ENCODE results near the gene COX8A. TPM values are rescaled to one million over a fixed set of nuclear protein-coding genes. Genes with fewer than 3 reads are reported as not detected.
A peak's percentile ranks its signal among the peaks of the same experiment; 100 is the strongest.

Gene COX8A
- total RNA-seq, 1 donor from 2014 or later = 389 TPM

GRCh38 chr11:64021757-64022093 lies 47.3 kb downstream of the COX8A start:
- peak overlapping the region; percentile 50 for H3K27ac Mint-ChIP-seq (ENCODE audit: unreplicated experiment)
- H3K4me1 Mint-ChIP-seq = peaks cover 31% of the 10 kb centered on the region
- H3K36me3 Mint-ChIP-seq (ENCODE audit: low read depth) = no peaks in the 10 kb centered on the region
- H3K27me3 Mint-ChIP-seq (ENCODE audit: low read depth) = peaks cover 5% of the 10 kb centered on the region
- H3K9me3 Mint-ChIP-seq = no peaks in the 10 kb centered on the region
- DNase-seq (ENCODE audit: low read depth, low spot score) = no peak
- H3K4me3 Mint-ChIP-seq = no peak overlapping the region
- no peak for TF ChIP-seq CTCF (conservative IDR thresholded peaks at IDR 0.05)

GRCh38 chr11:64022125-64022784 lies 47.8 kb downstream of the COX8A start:
- H3K4me1 Mint-ChIP-seq = peaks cover 33% of the 10 kb centered on the region
- no peak for DNase-seq (ENCODE audit: low read depth, low spot score)
- H3K27ac Mint-ChIP-seq (ENCODE audit: unreplicated experiment) = peak overlapping the region; percentile 50
- H3K4me3 Mint-ChIP-seq = no peak overlapping the region
- H3K27me3 Mint-ChIP-seq (ENCODE audit: low read depth) = peaks cover 5% of the 10 kb centered on the region
- no peaks in the 10 kb centered on the region for H3K36me3 Mint-ChIP-seq (ENCODE audit: low read depth)
- TF ChIP-seq CTCF (conservative IDR thresholded peaks at IDR 0.05) = no peak
- H3K9me3 Mint-ChIP-seq = no peaks in the 10 kb centered on the region

GRCh38 chr11:64023712-64024710 lies 49.6 kb downstream of the COX8A start:
- Mint-ChIP-seq H3K4me1 (peaks cover 40% of the 10 kb centered on the region), H3K9me3 (no peaks in the 10 kb centered on the region), H3K27me3 (ENCODE audit: low read depth) (peaks cover 5% of the 10 kb centered on the region), H3K36me3 (ENCODE audit: low read depth) (no peaks in the 10 kb centered on the region), H3K27ac (ENCODE audit: unreplicated experiment) (peak overlapping the region; percentile 87), H3K4me3 (no peak overlapping the region)
- no peak for DNase-seq (ENCODE audit: low read depth, low spot score)
- no peak for TF ChIP-seq CTCF (conservative IDR thresholded peaks at IDR 0.05)

- H3K4me3 Mint-ChIP-seq = peak overlapping the region; percentile 38
Measured at GRCh38 chr11:64025205-64025604, 50.8 kb downstream of the COX8A start.

More at GRCh38 chr11:64025205-64025604, 50.8 kb downstream of the COX8A start:
- peak overlapping the region; percentile 75 for H3K27ac Mint-ChIP-seq (ENCODE audit: unreplicated experiment)
- peaks cover 50% of the 10 kb centered on the region for H3K4me1 Mint-ChIP-seq
- H3K27me3 Mint-ChIP-seq (ENCODE audit: low read depth) = peaks cover 6% of the 10 kb centered on the region
- H3K36me3 Mint-ChIP-seq (ENCODE audit: low read depth) = no peaks in the 10 kb centered on the region
- no peak for DNase-seq (ENCODE audit: low read depth, low spot score)
- H3K9me3 Mint-ChIP-seq = no peaks in the 10 kb centered on the region
- TF ChIP-seq CTCF (conservative IDR thresholded peaks at IDR 0.05) = no peak

Other genes starting within 250 kb of the COX8A start
- 67.2 and 67.8 TPM in 2 replicates for gene ZFTA, start 205.8 kb upstream of the COX8A start, total RNA-seq
- gene SPINDOC, start 161.2 kb upstream of the COX8A start, total RNA-seq = 104 and 107 TPM in 2 replicates
- 42.4 and 42.9 TPM in 2 replicates for gene MARK2, start 135.5 kb upstream of the COX8A start, total RNA-seq
- 107 and 108 TPM in 2 replicates for gene RCOR2, start 57.5 kb upstream of the COX8A start, total RNA-seq
- 64.5 and 71.2 TPM in 2 replicates for gene NAA40, start 35.6 kb upstream of the COX8A start, total RNA-seq
- gene OTUB1, start 11.8 kb downstream of the COX8A start, total RNA-seq = 122 and 124 TPM in 2 replicates
- 2.4 and 3.0 TPM in 2 replicates for gene FLRT1, start 61.3 kb downstream of the COX8A start, total RNA-seq
- gene MACROD1, start 191.5 kb downstream of the COX8A start, total RNA-seq = 22.1 and 26.1 TPM in 2 replicates
- 294 and 296 TPM in 2 replicates for gene STIP1, start 211.6 kb downstream of the COX8A start, total RNA-seq
- 2.8 and 3.8 TPM in 2 replicates for gene FERMT3, start 232.1 kb downstream of the COX8A start, total RNA-seq